Dermis blood vessel endothelial cell (primary cell): ENCODE results near the gene MESD. TPM values are rescaled to one million over a fixed set of nuclear protein-coding genes. Genes with fewer than 3 reads are reported as not detected.

Experiments used
- DNase-seq: peaks from one replicate; pipeline ENCODE4 v3.0.0; 2010
- total RNA-seq: library from RNA; depleted of rRNA; stranded (reverse); fragments of >200 nt; gene quantifications from 2 replicates; pipeline ENCODE4 v1.2.3, GENCODE V29; 2014

The MESD gene
- total RNA-seq, 1 donor from 2014 or later, result 17.0 TPM

DNA sequence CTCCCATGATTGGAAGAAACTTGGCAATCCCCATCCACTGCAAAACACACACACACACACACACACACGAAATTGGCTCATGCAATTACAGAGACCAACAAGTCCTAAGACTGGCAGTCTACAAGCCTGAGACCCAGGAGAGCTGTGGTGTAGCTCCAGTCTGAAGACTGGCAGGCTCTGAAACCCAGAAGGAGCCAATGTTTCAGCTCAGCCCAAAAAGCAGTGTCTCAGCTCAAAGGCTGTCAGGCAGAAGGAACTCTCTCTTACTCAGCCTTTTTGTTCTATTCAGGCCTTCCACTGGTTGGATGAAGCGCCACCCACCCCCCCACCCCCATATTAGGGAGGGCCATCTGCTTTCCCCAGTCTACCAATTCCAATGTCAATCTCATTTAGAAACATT is 32.1 kb downstream of the MESD start:
- DNase-seq, result no peak

DNA sequence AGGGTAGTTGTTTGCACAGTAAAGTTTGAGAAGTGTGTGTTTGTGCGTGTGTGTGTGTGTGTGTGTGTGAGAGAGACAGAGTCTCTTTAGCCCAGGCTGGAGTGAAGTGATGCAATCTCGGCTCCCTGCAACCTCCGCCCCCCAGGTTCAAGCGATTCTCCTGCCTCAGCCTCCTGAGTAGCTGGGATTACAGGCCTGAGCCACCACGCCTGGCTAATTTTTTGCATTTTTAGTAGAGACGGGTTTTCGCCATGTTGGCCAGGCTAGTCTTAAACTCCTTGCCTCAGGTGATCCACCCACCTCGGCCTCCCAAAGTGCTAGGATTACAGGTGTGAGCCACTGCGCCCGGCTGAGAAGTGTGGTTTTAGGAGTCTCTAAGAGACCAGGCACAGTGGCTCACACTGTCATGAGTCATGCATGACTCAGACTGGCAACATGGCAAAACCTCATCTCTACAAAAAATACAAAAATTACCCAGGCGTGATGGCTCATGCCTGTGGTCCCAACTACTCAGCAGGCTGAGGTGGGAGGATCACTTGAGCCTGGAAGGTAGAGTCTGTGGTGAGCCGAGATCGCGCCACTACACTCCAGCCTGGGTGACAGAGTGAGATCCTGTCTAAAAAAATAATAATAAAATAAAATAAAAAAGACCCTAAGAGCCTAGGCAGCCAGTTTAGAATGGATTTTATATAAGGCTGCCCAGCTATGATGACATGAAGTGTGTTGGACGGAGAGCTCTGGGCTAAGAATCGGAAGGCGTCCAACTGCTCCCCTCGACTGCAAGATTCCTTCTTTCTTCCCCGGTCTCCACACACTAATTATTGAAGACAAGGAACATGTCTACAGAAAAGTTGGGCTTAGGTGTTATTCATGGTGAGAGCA is 33.8 kb downstream of the MESD start:
- DNase-seq, result peak; percentile 61

DNA sequence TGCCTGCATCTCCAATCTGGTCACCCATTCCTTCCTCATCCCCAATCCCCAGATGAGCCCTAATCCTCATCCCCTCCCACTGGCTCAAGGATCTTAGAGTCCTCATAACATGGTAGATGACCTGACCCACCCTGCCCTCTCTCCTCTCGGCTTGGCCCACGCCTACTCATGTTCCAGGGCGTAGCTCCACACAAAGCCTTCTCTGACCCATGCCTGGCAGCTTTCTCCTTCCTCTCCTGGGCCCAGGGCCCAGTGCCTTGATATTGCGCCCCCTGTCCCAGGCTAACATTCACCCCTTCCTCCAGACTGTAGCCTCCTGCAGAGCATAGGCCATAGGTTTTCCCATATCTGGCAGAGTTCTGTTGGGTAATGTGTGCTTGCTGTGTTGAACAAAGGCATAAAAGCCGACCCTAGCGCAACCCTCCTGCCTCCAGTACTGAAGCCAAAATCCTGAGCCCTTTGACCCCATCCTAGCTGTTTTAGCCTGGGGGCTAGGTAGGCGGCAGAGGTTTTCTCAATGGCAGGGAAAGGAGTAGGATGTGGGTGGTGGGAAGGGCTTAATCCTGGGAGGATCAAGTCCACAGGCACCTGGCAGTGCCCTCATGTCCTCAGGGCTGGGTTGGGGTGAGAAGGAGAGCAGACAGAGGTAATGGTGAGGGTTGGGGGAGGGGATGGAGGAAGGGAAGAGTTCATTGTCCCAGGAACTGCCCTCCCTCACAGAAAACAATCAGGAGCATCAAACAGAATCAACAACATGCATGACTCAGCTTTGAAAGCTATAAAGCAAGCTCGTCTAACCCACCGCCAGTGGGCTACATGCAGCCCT is 35.5 kb downstream of the MESD start:
- no peak for DNase-seq

DNA sequence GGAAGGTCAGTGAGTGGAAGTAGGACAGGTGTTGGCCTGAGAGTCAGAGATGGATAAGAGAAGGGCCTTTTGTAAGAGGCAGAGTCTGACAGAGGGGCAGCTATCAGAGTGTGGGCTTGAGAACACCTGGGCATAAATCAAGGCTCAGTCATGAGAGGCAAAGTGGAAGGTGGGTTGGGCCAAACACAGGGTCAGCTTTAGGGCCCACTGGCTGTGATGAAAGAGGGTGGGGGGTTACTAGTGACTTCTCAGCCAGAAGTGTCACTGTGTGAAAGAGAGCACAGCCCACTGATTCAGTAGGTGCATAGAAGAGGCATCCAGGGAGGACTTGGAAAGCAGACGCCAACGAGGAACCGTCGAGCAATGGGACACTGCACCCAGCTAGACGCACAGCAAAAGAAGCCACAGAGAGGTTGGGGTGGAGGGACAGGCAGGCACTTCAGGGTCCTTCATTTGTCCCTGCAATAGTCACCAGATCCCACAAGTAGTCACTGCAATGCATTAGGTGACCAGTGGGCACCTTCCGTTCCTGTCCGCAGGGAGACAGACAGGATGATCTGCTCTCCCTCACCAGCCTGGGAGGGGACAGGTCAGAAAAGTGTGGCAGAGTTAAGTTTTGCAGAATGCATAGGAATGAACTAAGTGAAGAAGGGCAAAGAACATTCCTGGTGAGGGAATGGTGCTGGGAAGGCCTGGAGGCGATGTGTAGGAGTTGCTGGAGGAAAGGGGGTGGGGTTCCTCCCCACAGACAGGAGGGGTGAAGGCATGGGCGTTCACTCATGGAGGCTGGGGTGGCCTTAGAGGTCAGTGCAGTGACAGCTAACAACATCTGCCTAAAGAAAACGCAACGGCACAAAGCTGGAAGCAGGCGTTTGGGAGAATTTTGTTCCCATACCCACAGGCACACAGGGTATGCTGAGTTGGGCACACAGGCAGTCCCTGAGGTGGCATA is 36.3 kb downstream of the MESD start:
- DNase-seq, result no peak

DNA sequence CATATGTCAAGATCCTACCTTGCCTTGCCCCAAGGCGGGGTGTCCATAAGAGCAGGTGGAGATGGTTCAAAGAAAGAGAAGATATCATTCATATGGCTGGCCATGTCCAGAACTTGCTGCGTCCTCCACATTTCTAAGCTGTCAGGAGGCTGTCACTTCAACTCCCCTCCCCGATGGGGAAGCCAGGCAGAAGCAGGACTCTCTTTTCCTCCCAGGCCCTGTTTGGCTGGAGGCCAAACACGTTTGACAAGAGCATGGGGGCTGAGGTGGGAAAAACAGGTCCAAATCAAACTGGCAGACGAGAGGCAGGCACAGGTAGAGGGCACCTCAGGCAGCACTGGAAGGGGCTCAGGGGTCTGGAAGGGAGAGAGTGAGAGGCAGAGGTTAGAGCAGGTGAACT is 37.7 kb downstream of the MESD start:
- no peak for DNase-seq

- no peak for DNase-seq
Measured at GRCh38 chr15:80950291-80951078, 39.1 kb downstream of the MESD start.

- DNase-seq, result no peak
Measured at GRCh38 chr15:80949756-80950155, 39.9 kb downstream of the MESD start.

- DNase-seq, result no peak
Measured at GRCh38 chr15:80948651-80949292, 40.8 kb downstream of the MESD start.

DNA sequence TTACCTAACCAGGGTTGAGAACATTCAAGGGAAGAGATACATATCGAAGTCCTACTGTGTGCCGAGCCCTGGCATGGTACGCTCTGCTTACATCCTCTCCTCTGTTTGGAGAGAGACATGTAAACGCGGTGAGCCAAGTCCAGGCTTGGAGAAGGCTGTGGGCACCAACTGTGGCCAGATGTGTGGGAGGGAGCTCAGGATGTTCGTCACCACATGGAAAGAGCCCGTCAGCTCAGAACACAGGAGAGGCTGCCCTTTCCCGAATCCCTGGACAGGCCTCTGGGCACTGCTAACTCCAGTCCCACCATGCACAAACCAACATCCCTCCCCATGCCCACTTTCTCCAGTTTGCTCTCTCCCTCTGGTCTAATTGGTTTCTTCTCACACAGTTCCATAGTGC is 43.0 kb downstream of the MESD start:
- DNase-seq, result no peak

DNA sequence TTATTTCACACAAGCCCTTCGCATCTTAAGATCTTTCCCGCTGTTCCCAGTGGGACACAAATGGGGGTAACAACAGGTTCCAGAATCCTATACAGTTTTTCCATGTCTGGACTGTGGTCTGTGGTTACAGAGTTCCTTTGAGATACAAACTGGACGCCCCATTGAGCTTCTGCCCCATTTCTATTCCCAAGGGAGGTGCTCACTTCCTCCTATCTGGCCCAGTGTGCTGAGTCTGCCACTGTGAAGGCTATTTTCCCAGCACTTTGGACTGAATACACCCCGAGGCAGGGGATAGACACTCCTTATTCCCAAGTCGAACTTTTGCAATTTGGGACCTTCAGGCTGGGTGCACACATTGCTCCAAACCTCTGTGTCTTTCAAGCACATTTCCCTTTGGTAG is 44.0 kb downstream of the MESD start:
- DNase-seq, result no peak

DNA sequence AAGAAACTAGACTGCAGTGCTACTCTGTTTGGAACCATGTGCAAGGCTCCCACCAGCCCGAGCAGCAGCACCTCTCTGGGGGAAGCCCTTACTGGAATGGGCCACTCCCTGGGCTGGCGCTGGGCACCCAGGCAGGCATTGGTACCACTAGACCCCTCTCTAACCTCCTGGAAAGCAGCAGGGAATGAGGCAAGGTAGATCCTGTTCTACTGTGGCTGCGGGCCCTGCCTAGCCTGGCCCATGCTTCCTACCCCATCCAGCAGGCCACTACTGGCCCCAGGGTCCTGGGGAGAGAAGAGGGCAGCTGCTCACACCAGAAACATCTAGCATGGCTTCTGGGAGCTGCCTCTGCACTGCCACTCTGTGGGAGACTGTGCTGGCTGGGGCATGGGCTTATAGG is 44.8 kb downstream of the MESD start:
- no peak for DNase-seq

- DNase-seq, result no peak
Measured at GRCh38 chr15:80942746-80943565, 46.7 kb downstream of the MESD start.

DNA sequence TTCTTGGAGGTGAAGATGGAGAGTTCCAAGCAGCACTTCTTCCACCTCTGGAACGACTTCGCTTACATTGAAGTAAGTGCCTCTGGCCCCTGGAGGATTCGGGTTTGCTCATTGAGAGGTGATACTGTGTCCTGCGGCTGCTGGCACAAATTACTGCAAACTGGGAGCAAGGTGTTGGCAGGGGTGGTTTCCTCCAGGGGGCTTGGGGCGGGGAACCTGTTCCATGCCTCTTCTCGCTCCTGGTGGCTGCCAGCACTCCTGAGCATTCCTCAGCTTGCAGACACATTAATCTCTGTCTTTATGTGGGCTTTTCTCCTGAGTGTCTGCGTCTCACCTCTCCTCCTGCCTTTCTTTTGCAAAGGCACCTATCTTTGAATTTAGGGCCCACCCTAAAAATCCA is 47.4 kb downstream of the MESD start:
- no peak for DNase-seq

DNA sequence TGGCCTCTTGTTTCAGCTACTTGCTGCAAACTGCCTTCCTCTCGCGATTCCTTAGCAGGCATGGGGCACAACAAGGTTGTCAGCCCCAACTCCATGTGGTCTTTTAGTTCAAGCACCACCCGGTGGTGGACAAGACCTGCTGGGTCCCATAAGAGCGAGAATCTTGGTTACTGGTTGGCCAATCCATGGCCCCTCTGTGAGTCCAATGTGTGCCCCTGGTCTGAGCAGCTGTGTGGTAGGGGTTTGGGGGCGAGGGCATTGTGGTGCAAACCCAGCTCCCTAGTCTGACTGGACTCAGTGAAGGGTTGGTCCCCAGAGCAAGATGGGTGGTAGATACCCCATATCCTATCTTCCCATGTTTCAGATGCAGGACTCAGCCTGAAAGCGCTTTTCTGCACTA is 48.8 kb downstream of the MESD start:
- DNase-seq, result no peak

DNA sequence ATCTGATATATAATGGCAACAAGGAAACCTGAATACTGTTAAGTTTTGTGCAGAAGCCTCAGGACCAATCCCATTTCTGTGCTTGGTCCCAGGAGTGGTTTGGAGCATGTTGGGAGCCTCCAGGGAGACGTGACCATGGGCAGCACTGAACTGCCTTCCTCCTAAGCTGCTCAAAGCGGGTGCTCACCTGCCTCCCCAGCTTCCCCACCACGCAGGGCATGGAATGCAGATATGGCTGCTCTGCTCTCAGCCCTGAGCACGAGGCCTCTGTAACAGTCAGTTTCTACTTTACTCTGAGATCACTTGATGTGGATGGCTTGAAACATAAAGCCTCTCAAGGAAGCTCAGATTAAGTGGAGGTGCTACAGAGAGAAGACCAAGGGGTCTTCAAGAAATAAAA is 49.3 kb downstream of the MESD start:
- no peak for DNase-seq

DNA sequence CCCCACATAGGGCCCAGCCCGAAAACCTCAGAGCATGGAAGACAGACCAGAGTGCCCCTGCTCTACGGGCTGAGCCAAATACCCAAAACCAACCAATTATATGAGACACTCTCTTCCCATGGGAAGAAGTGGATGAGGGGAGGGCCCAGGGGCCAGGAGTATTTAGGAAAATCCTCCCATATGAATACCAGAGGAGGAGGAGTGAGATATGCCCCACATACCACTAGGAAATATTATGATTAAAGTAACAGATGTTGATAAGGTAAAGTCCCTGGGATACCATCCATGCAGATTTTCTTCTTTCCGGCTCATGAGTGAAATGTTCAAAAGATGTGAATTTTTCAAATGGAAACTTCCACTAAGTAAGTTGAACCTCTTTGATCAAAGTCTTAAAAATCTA is 50.4 kb downstream of the MESD start:
- no peak for DNase-seq

- no peak for DNase-seq
Measured at GRCh38 chr15:80937718-80938117, 51.9 kb downstream of the MESD start.

DNA sequence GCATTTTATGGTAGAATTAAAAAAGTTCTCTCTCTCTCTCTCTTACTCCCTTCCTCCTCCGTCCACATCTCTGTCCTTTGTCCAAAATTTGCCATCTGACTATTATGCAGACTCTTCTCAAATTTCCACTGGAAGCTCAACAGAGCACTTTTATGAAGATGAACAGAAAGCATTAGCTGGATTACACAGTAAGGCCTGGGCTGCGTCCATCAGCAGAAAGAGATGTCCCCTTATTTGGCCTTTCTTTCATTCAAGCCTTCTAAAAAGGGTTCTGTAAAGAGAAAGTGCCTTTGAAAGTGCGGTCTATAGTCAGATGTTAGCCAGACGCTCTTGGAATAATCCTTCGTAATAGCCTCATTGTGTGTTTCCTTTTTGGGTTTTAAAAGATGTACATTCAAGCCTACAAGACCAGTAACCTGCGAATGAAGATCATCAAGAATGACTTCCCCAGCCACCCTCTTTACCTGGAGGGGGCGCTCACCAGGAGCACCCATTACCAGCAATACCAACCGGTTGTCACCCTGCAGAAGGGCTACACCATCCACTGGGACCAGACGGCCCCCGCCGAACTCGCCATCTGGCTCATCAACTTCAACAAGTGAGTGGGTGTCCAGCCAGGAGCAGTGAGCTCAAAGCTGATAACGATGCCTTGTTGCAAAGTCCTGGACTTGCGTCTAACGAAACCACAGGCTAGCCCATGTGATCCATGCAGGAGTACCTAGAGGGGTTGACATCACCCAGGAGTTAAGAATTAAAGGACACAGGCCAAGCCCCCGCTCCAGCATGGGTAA is 53.1 kb downstream of the MESD start:
- DNase-seq, result no peak

- DNase-seq, result peak; percentile 62
Measured at GRCh38 chr15:80934761-80935221, 54.8 kb downstream of the MESD start.

DNA sequence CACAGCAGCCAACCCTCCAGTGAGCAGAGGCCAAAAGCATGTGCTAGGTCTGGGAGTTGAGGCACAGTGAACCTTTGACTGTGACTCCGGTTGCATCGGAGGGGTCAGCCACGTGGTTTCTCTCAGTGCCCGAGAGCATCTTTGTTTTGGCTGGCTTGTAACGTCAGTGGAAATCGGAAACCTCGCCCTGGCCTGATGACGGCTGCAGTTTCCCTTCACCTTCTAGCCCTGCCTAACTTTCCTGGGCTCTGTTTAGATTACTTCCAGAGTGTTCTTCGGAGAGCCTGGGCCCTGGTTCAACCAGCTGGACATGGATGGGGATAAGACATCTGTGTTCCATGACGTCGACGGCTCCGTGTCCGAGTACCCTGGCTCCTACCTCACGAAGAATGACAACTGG is 56.6 kb downstream of the MESD start:
- no peak for DNase-seq
